Endodermal cell (in vitro differentiated cells): ENCODE measurements around the gene RAB31. TPM values are rescaled to one million over a fixed set of nuclear protein-coding genes. Genes with fewer than 3 reads are reported as not detected.

Experiments
- DNase-seq: peaks from one replicate; pipeline ENCODE4 v3.0.0-alpha.2; 2017
- H3K27ac ChIP-seq: 2 replicates; pipeline ENCODE4 v1.5.1; 2013; ENCODE audit warnings: mild to moderate bottlenecking, low read depth, low read length, moderate library complexity
- H3K27me3 ChIP-seq: 2 replicates; pipeline ENCODE4 v1.6.1; 2013; ENCODE audit warnings: mild to moderate bottlenecking, low read length, moderate library complexity; ENCODE audit not compliant: insufficient read depth, control insufficient read depth, poor library complexity, severe bottlenecking
- H3K36me3 ChIP-seq: 2 replicates; pipeline ENCODE4 v1.7.0; 2013; ENCODE audit warnings: mild to moderate bottlenecking, low read length, moderate library complexity; ENCODE audit not compliant: control insufficient read depth, insufficient read depth
- H3K4me1 ChIP-seq: one replicate; pipeline ENCODE4 v1.7.0; 2013; ENCODE audit warnings: low read length; ENCODE audit not compliant: control insufficient read depth, insufficient read depth
- H3K4me3 ChIP-seq: 2 replicates; pipeline ENCODE4 v1.5.1; 2013; ENCODE audit warnings: mild to moderate bottlenecking, low read length, moderate library complexity
- H3K9ac ChIP-seq: 2 replicates; pipeline ENCODE4 v1.6.1; 2013; ENCODE audit warnings: mild to moderate bottlenecking, low read length, moderate library complexity; ENCODE audit not compliant: poor library complexity, severe bottlenecking; ENCODE audit errors: extremely low read depth
- H3K9me3 ChIP-seq: 2 replicates; pipeline ENCODE4 v1.6.1; 2013; ENCODE audit warnings: mild to moderate bottlenecking, low read length, moderate library complexity; ENCODE audit not compliant: control insufficient read depth
- H3K27ac Mint-ChIP-seq: 2 replicates; pipeline ENCODE4 v1.8.0; 2020; ENCODE audit warnings: mixed read lengths
- H3K27me3 Mint-ChIP-seq: 2 replicates; pipeline ENCODE4 v1.8.0; 2021; ENCODE audit warnings: mild to moderate bottlenecking, mixed read lengths; ENCODE audit not compliant: insufficient read depth
- H3K36me3 Mint-ChIP-seq: 2 replicates; pipeline ENCODE4 v1.8.0; 2020; ENCODE audit warnings: low read depth, mixed read lengths
- H3K4me1 Mint-ChIP-seq: 2 replicates; pipeline ENCODE4 v1.8.0; 2020; ENCODE audit warnings: mixed read lengths
- H3K4me3 Mint-ChIP-seq: 2 replicates; pipeline ENCODE4 v1.8.0; 2020; ENCODE audit warnings: mild to moderate bottlenecking, moderate library complexity, mixed read lengths
- H3K9me3 Mint-ChIP-seq: 2 replicates; pipeline ENCODE4 v1.8.0; 2020; ENCODE audit warnings: mild to moderate bottlenecking, mixed read lengths
- WGBS, 2 experiments: methylation state at CpG; one replicate each; pipeline versions ENCODE4 v1.1.5 to v1.1.7; 2013; ENCODE audit warnings: missing lambda C conversion rate in 2 of 2, mixed read lengths in 1 of 2; ENCODE audit not compliant: insufficient coverage in 1 of 2, insufficient read length in 1 of 2; 5-methylcytosine and 5-hydroxymethylcytosine counted together
- total RNA-seq, 2 donors: library from RNA; stranded (reverse); fragmentation: NEBNext Ultra II Directional in 1 of 2; extraction: Animal tissue kit (Norgen Biotek cat#: 25700) in 1 of 2; gene quantifications; 2 replicates in 1 of 2; 3 replicates in 1 of 2; pipeline ENCODE4 v1.2.1, GENCODE V29; 2021
- TF ChIP-seq, protein P1 (sequence below): fragments of 200-600 bp; sonication (generic); conservative IDR thresholded peaks from 2 replicates; pipeline ENCODE4 v1.5.0; 2021; ENCODE audit warnings: antibody characterized with exemption, mild to moderate bottlenecking

The RAB31 gene
- total RNA-seq, 2 donors from 2014 or later, result 11.7 to 20.3 TPM

DNA sequence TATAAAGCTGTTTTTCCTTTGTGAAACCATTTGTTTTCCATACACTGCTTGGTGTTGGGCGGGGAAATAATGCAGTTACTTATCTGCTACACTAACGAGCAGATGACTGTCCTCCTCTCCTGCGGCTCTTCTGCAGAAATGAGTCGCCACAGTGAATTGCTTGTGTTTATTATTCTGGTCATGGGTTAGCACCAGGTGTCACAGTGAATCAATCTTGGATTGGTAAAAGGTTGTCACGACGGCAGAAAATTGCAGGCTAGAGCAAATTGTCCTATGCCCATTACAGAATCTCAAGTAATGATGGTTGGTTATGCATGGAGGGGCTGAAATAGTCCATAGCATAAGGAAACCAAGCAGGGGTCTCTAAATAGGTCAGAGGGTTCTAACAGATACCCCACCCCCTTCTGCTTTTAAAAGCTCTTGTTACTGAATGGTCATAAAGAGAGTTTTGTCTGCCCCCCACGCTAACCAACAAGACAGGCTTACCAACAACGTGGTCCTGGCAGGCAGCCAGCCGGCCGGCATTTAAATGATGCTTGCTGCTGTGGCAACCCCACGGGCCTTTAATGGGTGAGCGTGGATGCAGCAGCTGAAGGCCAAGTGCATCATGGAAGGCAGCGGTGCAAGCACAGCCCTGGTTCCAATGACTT is 29.5 kb downstream of the RAB31 start:
- Mint-ChIP-seq H3K4me1 (peaks cover 17% of the 10 kb centered on the region), H3K27ac (no peak overlapping the region), H3K4me3 (no peak overlapping the region), H3K36me3 (no peaks in the 10 kb centered on the region), H3K27me3 (no peaks in the 10 kb centered on the region), H3K9me3 (no peaks in the 10 kb centered on the region)
- no peaks in the 10 kb centered on the region for H3K36me3 ChIP-seq
- H3K4me3 ChIP-seq, result no peak overlapping the region
- TF ChIP-seq, protein P1, sequence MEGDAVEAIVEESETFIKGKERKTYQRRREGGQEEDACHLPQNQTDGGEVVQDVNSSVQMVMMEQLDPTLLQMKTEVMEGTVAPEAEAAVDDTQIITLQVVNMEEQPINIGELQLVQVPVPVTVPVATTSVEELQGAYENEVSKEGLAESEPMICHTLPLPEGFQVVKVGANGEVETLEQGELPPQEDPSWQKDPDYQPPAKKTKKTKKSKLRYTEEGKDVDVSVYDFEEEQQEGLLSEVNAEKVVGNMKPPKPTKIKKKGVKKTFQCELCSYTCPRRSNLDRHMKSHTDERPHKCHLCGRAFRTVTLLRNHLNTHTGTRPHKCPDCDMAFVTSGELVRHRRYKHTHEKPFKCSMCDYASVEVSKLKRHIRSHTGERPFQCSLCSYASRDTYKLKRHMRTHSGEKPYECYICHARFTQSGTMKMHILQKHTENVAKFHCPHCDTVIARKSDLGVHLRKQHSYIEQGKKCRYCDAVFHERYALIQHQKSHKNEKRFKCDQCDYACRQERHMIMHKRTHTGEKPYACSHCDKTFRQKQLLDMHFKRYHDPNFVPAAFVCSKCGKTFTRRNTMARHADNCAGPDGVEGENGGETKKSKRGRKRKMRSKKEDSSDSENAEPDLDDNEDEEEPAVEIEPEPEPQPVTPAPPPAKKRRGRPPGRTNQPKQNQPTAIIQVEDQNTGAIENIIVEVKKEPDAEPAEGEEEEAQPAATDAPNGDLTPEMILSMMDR, result no peak
- peaks cover 2% of the 10 kb centered on the region for H3K4me1 ChIP-seq
- H3K9me3 ChIP-seq, result no peaks in the 10 kb centered on the region
- H3K9ac ChIP-seq, result no peak overlapping the region
- DNase-seq, result no peak
- peak overlapping the region; percentile 76 for H3K27ac ChIP-seq
- H3K27me3 ChIP-seq, result no peaks in the 10 kb centered on the region
- 78 to 87% methylated on average over 11 to 13 of the region's 13 CpGs for WGBS, 2 experiments

DNA sequence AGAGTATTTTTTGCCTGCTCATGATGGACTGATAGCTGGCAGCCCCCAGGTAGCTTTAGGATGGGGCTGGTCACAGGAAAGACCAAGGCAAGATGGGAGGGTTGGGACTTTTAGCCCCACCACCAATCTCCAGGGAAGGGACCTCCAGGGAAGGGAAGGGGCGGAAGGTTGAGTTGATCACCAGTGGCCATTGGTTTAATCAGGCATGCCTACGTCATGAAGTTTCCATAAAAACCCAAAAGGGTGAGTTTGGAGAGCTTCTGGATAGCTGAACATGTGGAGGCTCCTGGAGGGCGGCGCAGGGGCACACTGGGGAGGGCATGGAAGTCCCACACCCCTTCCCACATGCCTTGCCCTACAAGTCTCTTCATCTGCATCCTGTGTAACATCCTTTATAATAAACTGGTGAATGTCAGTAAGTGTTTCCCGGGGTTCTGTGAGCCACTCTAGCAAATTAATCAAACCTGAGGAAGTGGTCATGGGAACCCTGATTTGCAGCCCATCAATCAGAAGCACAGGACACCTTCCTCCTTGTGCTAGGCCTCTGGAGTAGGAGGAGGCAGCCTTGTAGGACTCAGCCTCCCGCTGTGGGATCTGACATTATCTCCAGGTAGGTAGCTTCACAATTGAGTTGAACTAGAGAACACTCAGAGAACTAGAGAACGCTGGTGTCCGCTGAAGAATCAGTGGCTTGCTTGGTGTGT is 30.3 kb downstream of the RAB31 start:
- TF ChIP-seq, protein P1, result no peak
- Mint-ChIP-seq H3K9me3 (no peaks in the 10 kb centered on the region), H3K36me3 (no peaks in the 10 kb centered on the region), H3K27ac (no peak overlapping the region), H3K27me3 (no peaks in the 10 kb centered on the region), H3K4me1 (peaks cover 20% of the 10 kb centered on the region), H3K4me3 (no peak overlapping the region)
- no peak overlapping the region for H3K9ac ChIP-seq
- H3K4me1 ChIP-seq, result peaks cover 3% of the 10 kb centered on the region
- no peaks in the 10 kb centered on the region for H3K9me3 ChIP-seq
- no peak overlapping the region for H3K4me3 ChIP-seq
- H3K27ac ChIP-seq, result peak overlapping the region; percentile 76
- H3K27me3 ChIP-seq, result no peaks in the 10 kb centered on the region
- WGBS, 2 experiments, result 92 to 94% methylated on average over 5 to 8 of the region's 8 CpGs
- DNase-seq, result peak; percentile 41
- no peaks in the 10 kb centered on the region for H3K36me3 ChIP-seq

DNA sequence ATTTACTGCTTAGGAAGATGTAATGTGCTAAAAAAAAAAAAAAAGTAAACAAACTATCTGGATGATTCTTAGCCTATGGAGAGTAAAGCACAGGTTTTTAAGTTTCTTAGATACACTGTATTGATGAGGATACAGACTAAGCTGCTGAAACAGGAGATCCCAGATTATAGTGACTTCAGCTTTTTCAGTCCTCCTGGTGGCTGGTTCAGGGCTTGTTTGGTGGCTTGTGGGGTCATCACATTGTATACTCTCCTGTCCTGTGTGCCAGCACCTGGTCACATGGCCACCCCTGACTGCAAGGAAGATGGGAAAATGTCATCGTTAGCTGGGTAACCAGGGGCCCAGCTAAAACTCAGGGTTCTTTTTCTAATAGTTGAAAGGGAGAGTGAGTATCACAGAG is 31.4 kb downstream of the RAB31 start:
- Histone ChIP-seq H3K36me3 (no peaks in the 10 kb centered on the region), H3K4me1 (peaks cover 7% of the 10 kb centered on the region), H3K4me3 (no peak overlapping the region), H3K9ac (no peak overlapping the region), H3K27me3 (no peaks in the 10 kb centered on the region), H3K9me3 (no peaks in the 10 kb centered on the region), H3K27ac (no peak overlapping the region)
- peaks cover 23% of the 10 kb centered on the region for H3K4me1 Mint-ChIP-seq
- no peaks in the 10 kb centered on the region for H3K36me3 Mint-ChIP-seq
- no peaks in the 10 kb centered on the region for H3K27me3 Mint-ChIP-seq
- no peaks in the 10 kb centered on the region for H3K9me3 Mint-ChIP-seq
- DNase-seq, result peak; percentile 53
- WGBS, 2 experiments, result 88 to 100% methylated on average over 1 of the region's 1 CpG
- TF ChIP-seq, protein P1, result peak; percentile 54
- no peak overlapping the region for H3K4me3 Mint-ChIP-seq
- no peak overlapping the region for H3K27ac Mint-ChIP-seq
